Loucy (cell line): ENCODE data around the gene PRKD3.

Experiments used
- H2AFZ ChIP-seq: fragments of 200-600 bp; sonication (generic); 2 replicates; pipeline ENCODE4 v1.6.0; 2016; ENCODE audit warnings: antibody characterized with exemption, mild to moderate bottlenecking, low read length, moderate library complexity
- H3F3A ChIP-seq: fragments of 200-600 bp; 2 replicates; pipeline ENCODE4 v1.6.0; 2016; ENCODE audit warnings: antibody characterized with exemption, low read depth, mild to moderate bottlenecking
- H3K27me3 ChIP-seq: fragments of 200-600 bp; sonication (generic); 2 replicates; pipeline ENCODE4 v1.6.1; 2014; ENCODE audit warnings: low read length, mild to moderate bottlenecking; ENCODE audit not compliant: insufficient read depth, poor library complexity, severe bottlenecking
- H3K36me3 ChIP-seq: fragments of 200-600 bp; sonication (generic); 2 replicates; pipeline ENCODE4 v1.6.1; 2016; ENCODE audit warnings: low read length; ENCODE audit not compliant: insufficient read depth
- H3K4me1 ChIP-seq: fragments of 200-600 bp; sonication (generic); 2 replicates; pipeline ENCODE4 v1.5.1; 2014; ENCODE audit warnings: low read length, mild to moderate bottlenecking; ENCODE audit not compliant: insufficient read depth, poor library complexity, severe bottlenecking
- H3K4me2 ChIP-seq: fragments of 200-600 bp; sonication (generic); 2 replicates; pipeline ENCODE4 v1.6.0; 2014; ENCODE audit warnings: antibody characterized with exemption, low read length, low read depth, mild to moderate bottlenecking; ENCODE audit not compliant: poor library complexity, severe bottlenecking
- H3K4me3 ChIP-seq: fragments of 200-600 bp; sonication (generic); 2 replicates; pipeline ENCODE4 v1.5.1; 2014; ENCODE audit warnings: low read length, mild to moderate bottlenecking, mixed read lengths; ENCODE audit not compliant: poor library complexity, severe bottlenecking
- H3K79me2 ChIP-seq: fragments of 200-600 bp; sonication (generic); 2 replicates; pipeline ENCODE4 v1.6.1; 2014; ENCODE audit warnings: low read length; ENCODE audit not compliant: insufficient read depth
- H3K9ac ChIP-seq: fragments of 200-600 bp; sonication (generic); 2 replicates; pipeline ENCODE4 v1.6.0; 2014; ENCODE audit warnings: mild to moderate bottlenecking, low read depth, low read length, moderate library complexity; ENCODE audit not compliant: poor library complexity, severe bottlenecking
- H3K9me2 ChIP-seq: fragments of 200-600 bp; sonication (generic); replicated peaks from 2 replicates; pipeline ENCODE4 v1.6.1; 2016; ENCODE audit warnings: low read depth, low read length, mixed read lengths
- H3K9me3 ChIP-seq: fragments of 200-600 bp; sonication (generic); 2 replicates; pipeline ENCODE4 v1.6.1; 2014; ENCODE audit warnings: mild to moderate bottlenecking, antibody characterized with exemption, low read length, low read depth; ENCODE audit not compliant: insufficient read depth
- H4K20me1 ChIP-seq: fragments of 200-600 bp; sonication (generic); 2 replicates; pipeline ENCODE4 v1.6.0; 2014; ENCODE audit warnings: antibody characterized with exemption, low read length, mild to moderate bottlenecking; ENCODE audit not compliant: insufficient read depth, poor library complexity, severe bottlenecking
- CTCF ChIP-seq: fragments of 200-600 bp; sonication (generic); conservative IDR thresholded peaks from 2 replicates; pipeline ENCODE4 v1.5.1; 2014; ENCODE audit warnings: mild to moderate bottlenecking, antibody characterized with exemption, low read length
- EZH2phosphoT487 ChIP-seq: fragments of 200-600 bp; IDR thresholded peaks from 2 replicates; pipeline ENCODE4 v1.6.1; 2018; ENCODE audit warnings: antibody characterized with exemption, mild to moderate bottlenecking, moderate library complexity, borderline replicate concordance

The PRKD3 gene

DNA sequence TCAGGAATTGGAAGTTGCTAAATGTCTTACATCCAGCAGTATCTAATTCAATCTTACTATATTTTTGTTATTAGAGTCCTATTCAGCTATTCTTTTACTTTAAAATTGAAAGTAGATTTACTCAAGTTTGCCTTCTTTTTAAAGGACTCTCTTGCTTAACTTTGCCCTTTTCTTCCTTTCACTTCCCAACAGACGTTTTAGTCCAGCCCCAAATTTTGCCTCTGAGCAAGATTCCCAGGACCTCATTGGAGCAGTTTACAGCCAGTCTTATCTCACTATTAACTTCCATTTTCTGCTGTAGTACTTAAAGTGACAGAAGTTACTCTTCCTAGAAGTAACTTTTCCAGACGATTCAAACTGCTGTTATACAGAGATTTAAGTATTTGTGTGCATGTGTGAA is 1.7 kb upstream of the PRKD3 start:
- Histone ChIP-seq H3K27me3 (no peaks in the 10 kb centered on the region), H3K79me2 (peaks cover 29% of the 10 kb centered on the region), H3K9ac (no peak overlapping the region)

GRCh38 chr2:37325625-37326071 is 1.0 kb upstream of the PRKD3 start:
- no peaks in the 10 kb centered on the region for H3K9me2 ChIP-seq
- no peaks in the 10 kb centered on the region for H3K36me3 ChIP-seq
- peaks cover 34% of the 10 kb centered on the region for H3K4me1 ChIP-seq
- peaks cover 35% of the 10 kb centered on the region for H3K79me2 ChIP-seq
- TF ChIP-seq CTCF (no peak), EZH2phosphoT487 (no peak)
- peak overlapping the region; percentile 96 for H3K4me3 ChIP-seq
- H3F3A ChIP-seq: no peaks in the 10 kb centered on the region; the same call in 1 of the 2 replicates
- peak overlapping the region; percentile 80 for H3K4me2 ChIP-seq
- H4K20me1 ChIP-seq: peaks cover 31% of the 10 kb centered on the region
- H3K9ac ChIP-seq: peak overlapping the region; percentile 84
- no peaks in the 10 kb centered on the region for H3K27me3 ChIP-seq
- H2AFZ ChIP-seq: peak overlapping the region; percentile 96
- H3K9me3 ChIP-seq: no peaks in the 10 kb centered on the region

More for the DNA sequence above, 1.7 kb upstream of the PRKD3 start:
- H3K9me3 ChIP-seq: no peaks in the 10 kb centered on the region
- no peak overlapping the region for H3K4me3 ChIP-seq
- H3K9me2 ChIP-seq: no peaks in the 10 kb centered on the region
- no peaks in the 10 kb centered on the region; the same call in 1 of the 2 replicates for H3F3A ChIP-seq
- H4K20me1 ChIP-seq: peaks cover 24% of the 10 kb centered on the region
- peaks cover 29% of the 10 kb centered on the region for H3K4me1 ChIP-seq
- H2AFZ ChIP-seq: peak overlapping the region; percentile 34; the same call in 1 of the 2 replicates
- TF ChIP-seq EZH2phosphoT487 (no peak), CTCF (no peak)
- H3K4me2 ChIP-seq: peak overlapping the region; percentile 80
- no peaks in the 10 kb centered on the region for H3K36me3 ChIP-seq

GRCh38 chr2:37324536-37324785 is 172 bp downstream of the PRKD3 start:
- Histone ChIP-seq H2AFZ (no peak overlapping the region; the same call in 1 of the 2 replicates), H4K20me1 (peaks cover 43% of the 10 kb centered on the region), H3F3A (no peaks in the 10 kb centered on the region; the same call in 1 of the 2 replicates), H3K4me2 (no peak overlapping the region), H3K4me1 (peaks cover 43% of the 10 kb centered on the region), H3K9ac (peak overlapping the region; percentile 84), H3K36me3 (no peaks in the 10 kb centered on the region), H3K4me3 (peak overlapping the region; percentile 96), H3K79me2 (peaks cover 47% of the 10 kb centered on the region), H3K27me3 (no peaks in the 10 kb centered on the region), H3K9me2 (no peaks in the 10 kb centered on the region), H3K9me3 (no peaks in the 10 kb centered on the region)
- no peak for TF ChIP-seq CTCF
- TF ChIP-seq EZH2phosphoT487: no peak
